ENCODE measurements around the gene MT1HL1. TPM values are rescaled to one million over a fixed set of nuclear protein-coding genes. Genes with fewer than 3 reads are reported as not detected.

MT1HL1 gene
- total RNA-seq (2021; fragmentation: NEBNext Ultra II Directional; extraction: Animal tissue kit (Norgen Biotek cat#: 25700)) (not detected in 2 replicates), polyA plus RNA-seq (2011; rRNA removed) (not detected in 2 replicates), polyA minus RNA-seq (2011; rRNA and poly(A)+ RNA removed) (not detected in 2 replicates)
- polyA plus RNA-seq (2011; cell fraction: cytosol; rRNA removed), result not detected
- polyA plus RNA-seq (2011; cell fraction: nucleus; rRNA removed), result not detected
- not detected in 4 replicates for polyA plus RNA-seq (2012, experiment 1 of 2)
- not detected for polyA plus RNA-seq (2012, experiment 2 of 2)
- polyA plus RNA-seq (2013, experiment 1 of 2), result not detected
- polyA plus RNA-seq (2013, experiment 2 of 2), result not detected
- not detected for polyA minus RNA-seq (2011; cell fraction: cytosol; rRNA and poly(A)+ RNA removed)
- not detected for polyA minus RNA-seq (2011; cell fraction: nucleus; rRNA and poly(A)+ RNA removed)
- long read RNA-seq, experiment 1, result 0 reads
- long read RNA-seq, experiment 2, result 0 reads

DNA sequence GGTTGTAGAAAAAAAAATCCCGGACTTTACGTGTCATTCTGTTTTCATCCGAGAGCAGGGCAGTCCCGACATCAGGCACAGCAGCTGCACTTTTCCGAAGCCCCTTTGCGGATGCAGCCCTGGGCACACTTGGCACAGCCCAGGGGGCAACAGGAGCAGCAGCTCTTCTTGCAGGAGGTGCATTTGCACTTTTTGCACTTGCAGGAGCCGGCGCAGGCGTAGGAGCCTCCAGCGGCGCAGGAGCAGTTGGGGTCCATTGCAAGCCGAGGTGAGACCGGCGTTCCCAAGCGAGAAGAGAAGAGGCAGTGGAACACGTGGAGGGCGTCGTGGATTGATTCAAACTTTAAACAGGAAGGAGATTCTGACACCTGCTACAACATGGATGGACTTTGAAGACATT, at the start of gene MT1HL1:
MT1HL1 (minus strand) TSS at position 326 of the 400 bp plus-strand sequence; CDS start at position 257, 69 bp downstream.
- CTCF ChIA-PET (ENCODE audit: partially characterized antibody), result no interaction called here
- Histone ChIP-seq H3K79me1 (ENCODE audit: low read depth, low read length) (no peaks in the 10 kb centered on the region), H4K20me1 (replicated peaks in 1 of 2; ENCODE audit: control insufficient read depth in 1 of 2, insufficient read depth in 2 of 2, low read length in 2 of 2) (no peaks in the 10 kb centered on the region)

More for the DNA sequence above, at the start of gene MT1HL1:
- Histone ChIP-seq H3K4ac (replicated peaks; ENCODE audit: insufficient read length, low read depth, low read length) (no peak within 1 kb of the TSS), H3K36me3 (ENCODE audit: control insufficient read depth in 2 of 4, insufficient read depth in 4 of 4, low read length in 3 of 4) (no peaks in the 10 kb centered on the region), H3K4me1 (replicated peaks in 1 of 4; ENCODE audit: control insufficient read depth in 3 of 4, insufficient read depth in 4 of 4, low read length in 3 of 4) (peaks cover 0 to 3% (median 2%) of the 10 kb centered on the region in 4 experiments; a peak in 2 of 7 replicates), H3K27ac (ENCODE audit: low read depth, low read length) (no peak within 1 kb of the TSS), H2AK5ac (ENCODE audit: low read depth, low read length) (no peak within 1 kb of the TSS), H2BK20ac (ENCODE audit: low read length) (no peak within 1 kb of the TSS), H3K14ac (ENCODE audit: insufficient read length) (no peak within 1 kb of the TSS), H3K23ac (ENCODE audit: insufficient read length) (no peak within 1 kb of the TSS), H2BK12ac (ENCODE audit: low read depth, low read length) (no peak within 1 kb of the TSS), H3K27me3 (replicated peaks in 1 of 4; ENCODE audit: control insufficient read depth in 3 of 4, extremely low read depth in 1 of 4, insufficient read depth in 3 of 4, low read length in 3 of 4) (no peaks in the 10 kb centered on the region), H3K9me3 (ENCODE audit: insufficient read depth in 2 of 2, low read depth in 1 of 2, low read length in 1 of 2) (no peaks in the 10 kb centered on the region; a peak in 1 of 4 replicates), H3K9ac (replicated peaks in 1 of 4; ENCODE audit: extremely low read depth in 1 of 4, low read depth in 3 of 4, low read length in 3 of 4) (no peak within 1 kb of the TSS), H4K5ac (ENCODE audit: insufficient read length, low read depth, low read length) (no peak within 1 kb of the TSS), H4K91ac (replicated peaks; ENCODE audit: insufficient read length, low read length) (no peak within 1 kb of the TSS), H2BK120ac (replicated peaks; ENCODE audit: low read depth, low read length) (no peak within 1 kb of the TSS), H3K23me2 (ENCODE audit: low read depth, low read length) (no peaks in the 10 kb centered on the region), H3K4me3 (ENCODE audit: extremely low read depth in 1 of 4, insufficient read depth in 2 of 4, low read depth in 3 of 4, low read length in 4 of 4) (no peak within 1 kb of the TSS), H3K4me2 (ENCODE audit: insufficient read depth in 1 of 2, low read depth in 2 of 2, low read length in 2 of 2) (no peak within 1 kb of the TSS), H3K79me2 (ENCODE audit: control insufficient read depth in 1 of 2, insufficient read depth in 2 of 2, low read length in 2 of 2) (no peaks in the 10 kb centered on the region), H3K56ac (replicated peaks; ENCODE audit: insufficient read length, low read depth, low read length) (no peak within 1 kb of the TSS), H2BK15ac (ENCODE audit: low read length) (no peak within 1 kb of the TSS), H2AFZ (ENCODE audit: low read length) (no peak within 1 kb of the TSS), H2BK5ac (ENCODE audit: low read depth, low read length) (no peak within 1 kb of the TSS), H3K18ac (ENCODE audit: extremely low read depth, low read length) (no peak within 1 kb of the TSS), H4K8ac (ENCODE audit: extremely low read depth, insufficient read depth, low read length) (no peak within 1 kb of the TSS)
- no peak for DNase-seq (ENCODE audit: low read depth in 1 of 2, low spot score in 2 of 2)
- no peak for TF ChIP-seq USF2 (IDR thresholded peaks at IDR 0.05; ENCODE audit: low read length)
- POLR2A ChIA-PET (ENCODE audit: partially characterized antibody), result interaction anchor here (0.6 kb wide), 1 partner anchor 528 kb away, joined by 3 read pairs; no protein-coding TSS in a partner anchor
- 95% methylated on average over 18 of the region's 18 CpGs; no CpG with 5 or more reads in 1 of the 2 experiments for WGBS, 2 experiments (ENCODE audit: extremely low coverage in 1 of 2, insufficient coverage in 1 of 2, insufficient read length in 1 of 2, insufficient replicate concordance in 2 of 2, low coverage in 1 of 2, low lambda C conversion rate in 2 of 2, missing lambda C conversion rate in 1 of 2)
- FAIRE-seq, result no peak
